DMS153 treated with DMSO at 0.1 percent for 48 hours (cell line): ENCODE measurements around the gene NCBP3.
"Not testable (repeated sequence)": the region's sequence is repeated elsewhere in the genome, so short reads cannot be mapped to it uniquely, and the experiment has no call there.

ENCODE experiments used
- DNase-seq: peaks from one replicate; lab custom pipeline; 2025; ENCODE audit not compliant: unreplicated experiment; lab: John Stamatoyannopoulos, UW

NCBP3 gene

GRCh38 chr17:3794557-3795389 lies 51.3 kb downstream of the NCBP3 start:
- no peak for DNase-seq

DNA sequence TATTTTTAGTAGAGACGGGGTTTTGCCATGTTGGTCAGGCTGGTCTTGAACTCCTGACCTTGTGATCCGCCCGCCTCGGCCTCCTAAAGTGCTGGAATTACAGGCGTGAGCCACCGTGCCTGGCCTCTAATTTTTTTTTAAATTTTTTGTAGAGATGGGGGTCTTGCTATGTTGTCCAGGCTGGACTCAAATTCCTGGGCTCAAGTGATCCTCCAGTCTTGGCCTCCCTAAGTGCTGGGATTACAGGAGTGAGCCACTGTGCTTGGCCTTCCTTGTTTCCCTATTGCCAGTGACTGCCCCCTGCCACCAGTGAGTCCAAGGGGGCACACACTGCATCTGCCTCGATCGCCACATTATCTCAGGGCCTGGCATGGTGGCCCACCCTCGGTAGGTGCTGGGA lies 51.9 kb downstream of the NCBP3 start:
- DNase-seq, result not testable (repeated sequence)

DNA sequence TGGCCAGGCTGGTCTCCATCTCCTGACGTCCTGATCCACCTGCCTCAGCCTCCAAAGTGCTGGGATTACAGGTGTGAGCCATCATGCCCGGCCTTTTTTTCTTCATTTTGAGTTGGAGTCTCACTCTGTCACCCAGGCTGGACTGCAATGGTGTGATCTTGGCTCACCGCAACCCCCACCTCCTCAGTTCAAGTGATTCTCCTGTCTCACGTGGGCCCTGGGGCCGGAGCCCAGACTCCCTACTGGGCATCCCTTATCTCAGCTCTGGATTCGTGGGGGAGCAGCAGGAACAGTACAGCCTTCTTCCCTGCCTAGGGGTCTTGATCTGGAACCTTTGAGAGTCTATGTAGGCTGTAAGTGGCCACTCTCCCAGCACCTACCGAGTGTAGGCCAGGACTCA lies 52.8 kb downstream of the NCBP3 start:
- not testable (repeated sequence) for DNase-seq

- no peak for DNase-seq
Measured at GRCh38 chr17:3792481-3792880, 53.6 kb downstream of the NCBP3 start.

GRCh38 chr17:3788200-3788599 lies 57.8 kb downstream of the NCBP3 start:
- DNase-seq, result no peak

GRCh38 chr17:3785323-3785722 lies 60.7 kb downstream of the NCBP3 start:
- DNase-seq, result not testable (repeated sequence)

DNA sequence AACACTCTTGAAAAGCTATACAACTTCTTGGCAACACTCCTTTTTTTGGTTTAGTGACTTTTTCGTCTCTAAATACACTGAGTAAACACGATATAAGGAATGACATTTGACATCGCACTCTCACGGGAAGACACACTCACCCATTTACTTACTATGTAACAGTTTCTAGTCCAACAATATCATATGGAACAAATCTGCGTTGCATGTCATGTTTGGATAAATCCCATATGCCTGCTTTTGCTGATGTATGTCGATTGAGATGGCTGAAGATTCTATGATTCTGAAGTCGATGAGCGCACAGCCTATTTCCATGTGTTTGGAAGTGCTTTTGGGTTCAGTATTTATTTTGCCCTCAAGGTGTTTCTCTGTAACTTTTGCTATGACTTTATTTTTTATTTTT lies 63.3 kb downstream of the NCBP3 start:
- no peak for DNase-seq

- no peak for DNase-seq
Measured at GRCh38 chr17:3780986-3781385, 65.1 kb downstream of the NCBP3 start.

GRCh38 chr17:3777366-3778120 lies 68.5 kb downstream of the NCBP3 start:
- DNase-seq, result no peak

GRCh38 chr17:3773966-3774365 lies 72.1 kb downstream of the NCBP3 start:
- DNase-seq, result no peak

GRCh38 chr17:3773511-3773910 lies 72.5 kb downstream of the NCBP3 start:
- DNase-seq, result no peak

DNA sequence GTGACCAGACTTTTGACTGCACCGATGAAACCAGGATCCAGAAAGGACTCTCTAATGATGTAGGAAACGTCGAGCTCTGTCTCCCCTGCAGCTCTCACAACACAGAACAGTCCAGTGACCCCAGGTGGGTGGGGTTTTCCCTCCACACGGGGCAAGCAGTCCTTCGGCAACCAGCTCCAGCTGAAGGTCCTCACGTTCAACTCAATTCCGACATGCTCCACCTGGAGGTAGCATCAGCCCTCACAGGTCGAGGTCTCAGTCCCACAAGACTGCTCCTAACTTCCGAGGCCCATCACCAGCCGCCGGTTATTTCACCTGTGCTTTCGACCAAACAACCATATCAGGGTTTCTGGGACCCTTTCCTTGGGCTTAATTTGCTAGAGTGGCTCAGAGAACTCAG lies 73.3 kb downstream of the NCBP3 start:
- DNase-seq, result no peak

DNA sequence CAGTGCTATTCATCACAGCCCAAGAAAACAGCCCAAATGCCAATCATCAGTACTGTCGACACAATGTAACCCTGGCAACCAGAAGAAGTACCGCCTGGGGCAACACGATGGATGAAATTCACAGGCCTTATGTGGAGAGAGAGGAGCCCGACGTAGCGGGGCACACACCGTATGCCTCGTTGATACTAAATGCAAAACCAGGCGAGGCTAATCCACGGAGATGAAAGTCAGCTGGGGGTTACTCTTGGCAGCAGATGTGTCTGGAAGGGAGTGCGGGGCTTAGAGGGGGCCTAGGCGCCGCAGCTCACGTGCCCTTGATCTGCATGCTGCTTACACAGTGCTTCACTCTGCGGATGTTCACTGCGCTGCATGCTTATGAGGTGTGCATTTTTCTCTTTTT lies 74.9 kb downstream of the NCBP3 start:
- DNase-seq, result no peak

- no peak for DNase-seq
Measured at GRCh38 chr17:3770466-3770865, 75.6 kb downstream of the NCBP3 start.

DNA sequence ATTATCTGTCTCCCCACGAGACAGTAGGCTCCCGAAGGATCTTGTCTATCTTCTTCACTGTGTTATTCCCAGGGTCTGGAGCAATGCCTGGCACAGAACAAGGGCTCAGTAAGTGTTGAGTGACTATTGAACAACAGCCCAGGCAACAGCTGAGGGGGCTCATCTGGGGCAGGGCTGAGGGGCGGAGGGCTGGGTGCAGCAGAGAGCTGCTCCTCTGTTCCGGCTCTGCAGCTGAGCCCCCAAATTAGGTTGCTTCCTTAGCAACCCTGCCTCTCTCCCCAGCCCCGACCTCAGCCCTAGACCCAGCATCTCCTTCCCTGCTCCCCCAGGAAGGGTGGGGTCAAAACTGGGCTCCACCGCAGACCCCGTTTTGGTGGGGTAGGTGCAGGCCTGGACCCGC lies 77.3 kb downstream of the NCBP3 start:
- no peak for DNase-seq

- DNase-seq, result no peak
Measured at GRCh38 chr17:3768341-3768740, 77.7 kb downstream of the NCBP3 start.

DNA sequence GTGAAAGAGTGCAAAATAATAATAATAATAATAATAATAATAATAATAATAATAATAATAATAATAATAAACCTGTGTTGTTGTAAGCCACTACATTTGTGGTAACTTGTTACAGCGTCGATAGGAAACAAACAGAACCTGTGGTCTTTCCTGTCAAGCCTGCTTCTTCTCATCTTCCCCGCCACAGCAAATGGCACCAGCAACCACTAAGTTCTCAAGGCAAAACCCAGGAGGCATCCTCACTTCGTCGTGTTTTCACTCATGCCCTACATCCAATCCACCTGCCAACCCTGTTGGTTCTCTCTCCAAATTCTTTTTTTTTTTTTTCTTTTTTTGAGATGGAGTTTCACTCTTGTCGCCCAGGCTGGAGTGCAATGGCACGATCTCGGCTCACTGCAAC lies 79.3 kb downstream of the NCBP3 start:
- no peak for DNase-seq

DNA sequence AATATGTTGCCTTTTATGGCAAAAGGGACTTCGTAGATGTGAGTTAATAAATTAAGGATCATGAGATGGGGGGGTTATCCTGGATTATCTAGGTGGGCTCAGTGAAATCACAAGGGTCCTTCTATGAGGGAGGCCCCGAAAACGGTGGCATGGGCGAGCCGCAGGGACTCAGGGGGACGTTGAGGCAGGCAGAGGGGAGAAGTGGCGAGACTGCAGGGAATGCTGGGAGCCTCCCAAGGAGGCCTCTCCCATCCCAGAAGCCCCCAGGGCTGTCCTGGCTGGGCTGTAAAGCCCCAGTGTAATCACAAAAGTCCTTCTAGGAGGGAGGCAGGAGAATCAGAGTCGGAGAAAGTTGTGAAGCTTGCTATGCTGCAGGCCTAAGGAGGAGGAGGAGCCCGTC lies 80.1 kb downstream of the NCBP3 start:
- no peak for DNase-seq

DNA sequence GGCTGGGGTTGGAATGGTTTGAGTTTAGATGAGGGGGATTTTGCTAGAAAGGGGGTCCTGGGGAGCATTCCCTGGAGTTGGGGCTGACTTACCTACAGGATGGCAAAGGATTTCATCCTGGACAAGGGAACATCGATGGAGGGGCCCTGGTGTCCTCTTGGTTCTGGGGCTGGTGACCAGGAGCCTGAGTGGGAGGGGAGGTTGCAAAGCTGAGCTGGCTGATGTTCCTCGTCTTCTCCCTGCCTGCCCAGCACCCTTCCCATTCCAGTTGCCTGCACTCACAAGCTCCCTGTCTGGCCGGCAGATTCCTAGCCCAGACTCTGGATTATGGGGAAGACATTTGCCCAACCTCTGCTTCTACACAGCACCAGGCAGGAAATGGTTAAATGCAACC lies 82.3 kb downstream of the NCBP3 start:
- DNase-seq, result no peak

GRCh38 chr17:3762922-3763776 lies 82.9 kb downstream of the NCBP3 start:
- DNase-seq, result no peak

- no peak for DNase-seq
Measured at GRCh38 chr17:3761918-3762380, 84.1 kb downstream of the NCBP3 start.
